Midbrain (tissue), 1 donor: ENCODE results near the gene SYNCRIP.
"Not testable (repeated sequence)": the region's sequence is repeated elsewhere in the genome, so short reads cannot be mapped to it uniquely, and the experiment has no call there.

ENCODE experiments used
- DNase-seq: peaks from one replicate; lab custom pipeline; 2025; lab: John Stamatoyannopoulos, UW

SYNCRIP gene

GRCh38 chr6:85669735-85670194 lies 27.1 kb upstream of the SYNCRIP start:
- no peak for DNase-seq

GRCh38 chr6:85662251-85662650 lies 19.6 kb upstream of the SYNCRIP start:
- DNase-seq, result no peak

- DNase-seq, result no peak
These were observed 17.5 kb upstream of the SYNCRIP start for GRCh38 chr6:85660181-85660611.

GRCh38 chr6:85650606-85651005 lies 7.9 kb upstream of the SYNCRIP start:
- no peak for DNase-seq

GRCh38 chr6:85644279-85644762 lies 1.6 kb upstream of the SYNCRIP start:
- no peak for DNase-seq

- peak; percentile 87 for DNase-seq
These were observed 1.0 kb upstream of the SYNCRIP start for GRCh38 chr6:85643537-85644278.

- peak; percentile 43 for DNase-seq
These were observed 551 bp downstream of the SYNCRIP start for GRCh38 chr6:85641897-85642773.

GRCh38 chr6:85641522-85641896 lies 1.2 kb downstream of the SYNCRIP start:
- DNase-seq, result no peak

- DNase-seq, result no peak
These were observed 1.9 kb downstream of the SYNCRIP start for GRCh38 chr6:85640821-85641220.

- no peak for DNase-seq
These were observed 5.1 kb downstream of the SYNCRIP start for GRCh38 chr6:85637579-85637978.

GRCh38 chr6:85632164-85632942 lies 10.3 kb downstream of the SYNCRIP start:
- no peak for DNase-seq

GRCh38 chr6:85631117-85631516 lies 11.6 kb downstream of the SYNCRIP start:
- DNase-seq, result not testable (repeated sequence)

- no peak for DNase-seq
These were observed 14.3 kb downstream of the SYNCRIP start for GRCh38 chr6:85628353-85628752.

- DNase-seq, result no peak
These were observed 22.4 kb downstream of the SYNCRIP start for GRCh38 chr6:85620308-85620707.

GRCh38 chr6:85614780-85615179 lies 27.9 kb downstream of the SYNCRIP start:
- DNase-seq, result no peak

GRCh38 chr6:85612690-85613474 lies 29.8 kb downstream of the SYNCRIP start:
- no peak for DNase-seq

GRCh38 chr6:85610182-85610895 lies 32.3 kb downstream of the SYNCRIP start:
- DNase-seq, result no peak

GRCh38 chr6:85602100-85602499 lies 40.6 kb downstream of the SYNCRIP start:
- no peak for DNase-seq

- DNase-seq, result no peak
These were observed 41.9 kb downstream of the SYNCRIP start for GRCh38 chr6:85600713-85601313.
